H1 (cell line): ENCODE measurements around the gene RAD23B. TPM values are rescaled to one million over a fixed set of nuclear protein-coding genes. Genes with fewer than 3 reads are reported as not detected.

Source experiments
- CTCF ChIA-PET: fragments of 300-600 bp; sonication (Branson Sonifier 250); formaldehyde crosslinking; loops from one replicate; lab custom pipeline; 2021; ENCODE audit not compliant: partially characterized antibody; lab: Charles Lee
- POLR2A ChIA-PET: fragments of 300-600 bp; sonication (Branson Sonifier 250); formaldehyde crosslinking; loops from one replicate; lab custom pipeline; 2021; ENCODE audit warnings: inconsistent platforms; ENCODE audit not compliant: partially characterized antibody; lab: Charles Lee
- DNase-seq, 2 experiments: peaks; one replicate each; pipeline versions ENCODE4 v3.0.0 to v3.0.0-alpha.2; 2010 to 2022; ENCODE audit warnings: low spot score in 2 of 2, low read depth in 1 of 2, mixed read lengths in 1 of 2
- FAIRE-seq: peaks from 2 replicates; lab custom pipeline; 2011; peaks lifted over from hg19 to GRCh38; lab: Jason Lieb, UNC
- H2AFZ ChIP-seq: 2 replicates; pipeline ENCODE4 v1.8.1; 2012; ENCODE audit warnings: low read length, inconsistent platforms
- H2AK5ac ChIP-seq: 2 replicates; pipeline ENCODE4 v1.6.1; 2013; ENCODE audit warnings: low read depth, low read length
- H2BK120ac ChIP-seq: replicated peaks from 2 replicates; pipeline ENCODE3; 2013; ENCODE audit warnings: low read depth, low read length, inconsistent platforms
- H2BK12ac ChIP-seq: 2 replicates; pipeline ENCODE4 v1.6.1; 2013; ENCODE audit warnings: low read depth, low read length
- H2BK15ac ChIP-seq: 2 replicates; pipeline ENCODE4 v1.6.1; 2013; ENCODE audit warnings: low read length
- H2BK20ac ChIP-seq: 2 replicates; pipeline ENCODE4 v1.6.1; 2013; ENCODE audit warnings: low read length
- H2BK5ac ChIP-seq: 2 replicates; pipeline ENCODE4 v1.6.1; 2013; ENCODE audit warnings: low read depth, low read length
- H3K14ac ChIP-seq: 2 replicates; pipeline ENCODE4 v1.6.1; 2013; ENCODE audit warnings: inconsistent platforms; ENCODE audit not compliant: insufficient read length
- H3K18ac ChIP-seq: 2 replicates; pipeline ENCODE4 v1.6.1; 2013; ENCODE audit warnings: low read length; ENCODE audit errors: extremely low read depth
- H3K23ac ChIP-seq: 2 replicates; pipeline ENCODE4 v1.6.1; 2013; ENCODE audit warnings: inconsistent platforms; ENCODE audit not compliant: insufficient read length
- H3K23me2 ChIP-seq: 2 replicates; pipeline ENCODE4 v1.6.1; 2013; ENCODE audit warnings: low read depth, low read length
- H3K27ac ChIP-seq: 2 replicates; pipeline ENCODE4 v1.6.1; 2011; ENCODE audit warnings: low read depth, low read length, inconsistent platforms
- H3K27me3 ChIP-seq, 4 experiments: replicated peaks in 1 of 4; 1 replicate in 1 of 4; 2 replicates in 3 of 4; pipeline versions ENCODE4 v1.6.1 to v1.8.1; 2011 to 2013; ENCODE audit warnings: low read length in 3 of 4, mild to moderate bottlenecking in 3 of 4, inconsistent platforms in 2 of 4, mixed read lengths in 2 of 4, moderate library complexity in 1 of 4; ENCODE audit not compliant: control insufficient read depth in 3 of 4, insufficient read depth in 3 of 4; ENCODE audit errors: extremely low read depth in 1 of 4
- H3K36me3 ChIP-seq, 4 experiments: 2 replicates each; pipeline versions ENCODE4 v1.6.1 to v1.8.1; 2011 to 2013; ENCODE audit warnings: mild to moderate bottlenecking in 4 of 4, low read length in 3 of 4, moderate library complexity in 2 of 4, control low read depth in 1 of 4, inconsistent platforms in 1 of 4; ENCODE audit not compliant: insufficient read depth in 4 of 4, control insufficient read depth in 2 of 4
- H3K4ac ChIP-seq: replicated peaks from 2 replicates; pipeline ENCODE3; 2013; ENCODE audit warnings: low read length, low read depth, mixed read lengths, inconsistent platforms; ENCODE audit not compliant: insufficient read length
- H3K4me1 ChIP-seq, 4 experiments: replicated peaks in 1 of 4; 1 replicate in 1 of 4; 2 replicates in 3 of 4; pipeline versions ENCODE4 v1.6.1 to v1.8.1; 2011 to 2013; ENCODE audit warnings: low read length in 3 of 4, inconsistent platforms in 2 of 4, mixed read lengths in 1 of 4; ENCODE audit not compliant: insufficient read depth in 4 of 4, control insufficient read depth in 3 of 4
- H3K4me2 ChIP-seq, 2 experiments: 2 replicates each; pipeline versions ENCODE4 v1.6.1 to v1.8.1; 2011 to 2013; ENCODE audit warnings: low read depth in 2 of 2, low read length in 2 of 2, control low read depth in 1 of 2, inconsistent platforms in 1 of 2, mild to moderate bottlenecking in 1 of 2; ENCODE audit not compliant: insufficient read depth in 1 of 2
- H3K4me3 ChIP-seq, 4 experiments: fragments of 200-600, 300-600 bp in 1 of 4; sonication (generic), shearing (Covaris generic), sonication (Bioruptor Twin) in 1 of 4; 2 replicates each; pipeline versions ENCODE4 v1.5.1 to v1.8.1; 2011 to 2016; ENCODE audit warnings: low read length in 4 of 4, low read depth in 3 of 4, control low read depth in 2 of 4, inconsistent platforms in 2 of 4, mild to moderate bottlenecking in 2 of 4, mixed read lengths in 1 of 4, moderate library complexity in 1 of 4; ENCODE audit not compliant: insufficient read depth in 2 of 4; ENCODE audit errors: extremely low read depth in 1 of 4
- H3K56ac ChIP-seq: replicated peaks from 2 replicates; pipeline ENCODE3; 2013; ENCODE audit warnings: low read depth, mild to moderate bottlenecking, mixed read lengths, low read length, inconsistent platforms; ENCODE audit not compliant: insufficient read length
- H3K79me1 ChIP-seq: 2 replicates; pipeline ENCODE4 v1.6.1; 2013; ENCODE audit warnings: low read depth, low read length, control low read depth
- H3K79me2 ChIP-seq, 2 experiments: 2 replicates each; pipeline versions ENCODE4 v1.6.1 to v1.8.1; 2012 to 2013; ENCODE audit warnings: low read length in 2 of 2, mild to moderate bottlenecking in 2 of 2, inconsistent platforms in 1 of 2; ENCODE audit not compliant: insufficient read depth in 2 of 2, control insufficient read depth in 1 of 2
- H3K9ac ChIP-seq, 4 experiments: replicated peaks in 1 of 4; 1 replicate in 1 of 4; 2 replicates in 3 of 4; pipeline versions ENCODE4 v1.6.1 to v1.8.1; 2011 to 2013; ENCODE audit warnings: low read depth in 3 of 4, low read length in 3 of 4, control low read depth in 2 of 4, mild to moderate bottlenecking in 2 of 4, moderate library complexity in 2 of 4, inconsistent platforms in 1 of 4; ENCODE audit errors: extremely low read depth in 1 of 4
- H3K9me3 ChIP-seq, 2 experiments: 2 replicates each; pipeline versions ENCODE4 v1.6.1 to v1.8.1; 2012 to 2013; ENCODE audit warnings: mild to moderate bottlenecking in 2 of 2, moderate library complexity in 2 of 2, control low read depth in 1 of 2, inconsistent platforms in 1 of 2, low read depth in 1 of 2, low read length in 1 of 2, mixed read lengths in 1 of 2; ENCODE audit not compliant: insufficient read depth in 2 of 2
- H4K20me1 ChIP-seq, 2 experiments: replicated peaks in 1 of 2; 2 replicates each; pipeline versions ENCODE3 to v1.8.1; 2011 to 2013; ENCODE audit warnings: inconsistent platforms in 2 of 2, low read length in 2 of 2, mild to moderate bottlenecking in 1 of 2; ENCODE audit not compliant: insufficient read depth in 2 of 2, control insufficient read depth in 1 of 2
- H4K5ac ChIP-seq: 2 replicates; pipeline ENCODE4 v1.6.1; 2013; ENCODE audit warnings: low read length, low read depth, mixed read lengths, inconsistent platforms; ENCODE audit not compliant: insufficient read length
- H4K8ac ChIP-seq: 2 replicates; pipeline ENCODE4 v1.8.0; 2013; ENCODE audit warnings: mild to moderate bottlenecking, moderate library complexity, low read length, inconsistent platforms; ENCODE audit not compliant: insufficient read depth; ENCODE audit errors: extremely low read depth
- H4K91ac ChIP-seq: replicated peaks from 2 replicates; pipeline ENCODE3; 2013; ENCODE audit warnings: low read length, mixed read lengths, inconsistent platforms; ENCODE audit not compliant: insufficient read length
- BACH1 ChIP-seq: IDR thresholded peaks from 2 replicates; pipeline ENCODE4 v1.6.1; 2012; ENCODE audit warnings: low read length, improper control_type of control experiment
- CEBPB ChIP-seq: IDR thresholded peaks from 2 replicates; pipeline ENCODE4 v1.6.1; 2012; ENCODE audit warnings: low read depth, low read length
- CHD2 ChIP-seq: IDR thresholded peaks from 2 replicates; pipeline ENCODE4 v1.6.1; 2012; ENCODE audit warnings: low read length, improper control_type of control experiment
- CTBP2 ChIP-seq: IDR thresholded peaks from 2 replicates; pipeline ENCODE4 v1.7.0; 2011; ENCODE audit warnings: borderline replicate concordance, mild to moderate bottlenecking, moderate library complexity, mixed read lengths, low read length; ENCODE audit not compliant: insufficient read depth, insufficient read length
- EGR1 ChIP-seq: IDR thresholded peaks from 2 replicates; pipeline ENCODE4 v1.6.1; 2011; ENCODE audit warnings: low read depth, low read length, borderline replicate concordance
- RFX5 ChIP-seq: IDR thresholded peaks from 2 replicates; pipeline ENCODE4 v1.6.1; 2011; ENCODE audit warnings: low read depth, low read length, improper control_type of control experiment, borderline replicate concordance
- SP1 ChIP-seq: IDR thresholded peaks from 2 replicates; pipeline ENCODE4 v1.6.1; 2011; ENCODE audit warnings: low read depth, low read length
- SP2 ChIP-seq: IDR thresholded peaks from 2 replicates; pipeline ENCODE4 v1.6.1; 2012; ENCODE audit warnings: mild to moderate bottlenecking, low read length, inconsistent platforms
- YY1 ChIP-seq: IDR thresholded peaks from 2 replicates; pipeline ENCODE4 v1.6.1; 2011; ENCODE audit warnings: low read depth, mild to moderate bottlenecking, low read length
- WGBS, 2 experiments: shearing (Covaris generic) in 1 of 2; methylation state at CpG; one replicate each; pipeline versions ENCODE4 v1.1.6 to v1.1.7; 2013 to 2015; ENCODE audit warnings: low lambda C conversion rate in 2 of 2, mixed read lengths in 2 of 2, inconsistent platforms in 1 of 2, low coverage in 1 of 2, missing lambda C conversion rate in 1 of 2; ENCODE audit not compliant: insufficient replicate concordance in 2 of 2, insufficient coverage in 1 of 2, insufficient read length in 1 of 2; ENCODE audit errors: extremely low coverage in 1 of 2, missing lambda C conversion rate in 1 of 2; 5-methylcytosine and 5-hydroxymethylcytosine counted together
- polyA plus RNA-seq, 7 experiments: library from polyadenylated mRNA; depleted of rRNA in 3 of 7; stranded (reverse) in 5 of 7; unstranded in 2 of 7; fragments of >200 nt in 5 of 7; fragments of 200-250 nt in 2 of 7; gene quantifications; 1 replicate in 5 of 7; 2 replicates in 1 of 7; 4 replicates in 1 of 7; pipeline versions ENCODE4 v1.2.1 to v1.2.3, GENCODE V29; 2011 to 2013; ENCODE audit warnings: missing spikeins in 2 of 7, mixed read lengths in 2 of 7
- total RNA-seq: library from RNA; stranded (reverse); fragmentation: NEBNext Ultra II Directional; extraction: Animal tissue kit (Norgen Biotek cat#: 25700); gene quantifications from 2 replicates; pipeline ENCODE4 v1.2.1, GENCODE V29; 2021

RAD23B gene
- total and polyA plus RNA-seq, 2 of the 8 experiments (the other 6 are each of a cell fraction or from before 2014, with no cell fraction given): 97.1 to 165 TPM

- ChIA-PET CTCF (interaction anchor here (1.2 to 2.5 kb wide), 3 partner anchors 9 to 33 kb away, joined by 3 to 22 read pairs (median 3); no protein-coding TSS in a partner anchor), POLR2A (interaction anchor here (1.4 kb wide), 1 partner anchor 72 kb away, joined by 3 read pairs; no protein-coding TSS in a partner anchor)
- Histone ChIP-seq H3K27me3 (no peaks in the 10 kb centered on the region), H3K4me2 (no peak overlapping the region), H2BK20ac (no peak overlapping the region), H3K18ac (no peak overlapping the region), H3K4me1 (no peaks in the 10 kb centered on the region), H2BK5ac (no peak overlapping the region), H2BK120ac (no peak overlapping the region), H4K20me1 (peaks cover 3 to 4% of the 10 kb centered on the region in 2 experiments), H3K27ac (no peak overlapping the region), H3K14ac (no peak overlapping the region), H2BK12ac (no peak overlapping the region), H3K23ac (no peak overlapping the region), H3K9ac (no peak overlapping the region), H2BK15ac (no peak overlapping the region), H2AFZ (no peak overlapping the region), H2AK5ac (no peak overlapping the region), H3K23me2 (no peaks in the 10 kb centered on the region), H3K79me1 (no peaks in the 10 kb centered on the region; the same call in 1 of the 2 replicates), H4K5ac (no peak overlapping the region), H4K91ac (no peak overlapping the region), H3K56ac (no peak overlapping the region), H3K4ac (no peak overlapping the region), H3K9me3 (no peaks in the 10 kb centered on the region), H3K79me2 (peaks cover 0 to 7% of the 10 kb centered on the region in 2 experiments; a peak in 1 of 4 replicates), H3K4me3 (no peak overlapping the region), H4K8ac (no peak overlapping the region), H3K36me3 (peaks cover 4 to 61% (median 36%) of the 10 kb centered on the region in 4 experiments; a peak in 7 of 8 replicates)
- FAIRE-seq (no peak), DNase-seq (no peak)
- TF ChIP-seq SP2 (no peak), CHD2 (no peak), BACH1 (no peak), RFX5 (no peak), YY1 (no peak), CTBP2 (no peak), SP1 (no peak), EGR1 (no peak), CEBPB (no peak)
- 94% methylated on average over 2 of the region's 2 CpGs; no CpG with 5 or more reads in 1 of the 2 experiments for WGBS, 2 experiments
These were observed 49.8 kb downstream of the RAD23B start for GRCh38 chr9:107332883-107333282.
